NT2/D1 (cell line): ENCODE data around the gene LTBR.

Experiments
- YY1 ChIP-seq: IDR thresholded peaks from 2 replicates; pipeline ENCODE4 v1.6.1; 2011; ENCODE audit not compliant: insufficient read length, insufficient read depth
- ZNF274 ChIP-seq: IDR thresholded peaks from 2 replicates; pipeline ENCODE4 v1.6.1; 2011; ENCODE audit warnings: mild to moderate bottlenecking, low read depth, low read length

DNA sequence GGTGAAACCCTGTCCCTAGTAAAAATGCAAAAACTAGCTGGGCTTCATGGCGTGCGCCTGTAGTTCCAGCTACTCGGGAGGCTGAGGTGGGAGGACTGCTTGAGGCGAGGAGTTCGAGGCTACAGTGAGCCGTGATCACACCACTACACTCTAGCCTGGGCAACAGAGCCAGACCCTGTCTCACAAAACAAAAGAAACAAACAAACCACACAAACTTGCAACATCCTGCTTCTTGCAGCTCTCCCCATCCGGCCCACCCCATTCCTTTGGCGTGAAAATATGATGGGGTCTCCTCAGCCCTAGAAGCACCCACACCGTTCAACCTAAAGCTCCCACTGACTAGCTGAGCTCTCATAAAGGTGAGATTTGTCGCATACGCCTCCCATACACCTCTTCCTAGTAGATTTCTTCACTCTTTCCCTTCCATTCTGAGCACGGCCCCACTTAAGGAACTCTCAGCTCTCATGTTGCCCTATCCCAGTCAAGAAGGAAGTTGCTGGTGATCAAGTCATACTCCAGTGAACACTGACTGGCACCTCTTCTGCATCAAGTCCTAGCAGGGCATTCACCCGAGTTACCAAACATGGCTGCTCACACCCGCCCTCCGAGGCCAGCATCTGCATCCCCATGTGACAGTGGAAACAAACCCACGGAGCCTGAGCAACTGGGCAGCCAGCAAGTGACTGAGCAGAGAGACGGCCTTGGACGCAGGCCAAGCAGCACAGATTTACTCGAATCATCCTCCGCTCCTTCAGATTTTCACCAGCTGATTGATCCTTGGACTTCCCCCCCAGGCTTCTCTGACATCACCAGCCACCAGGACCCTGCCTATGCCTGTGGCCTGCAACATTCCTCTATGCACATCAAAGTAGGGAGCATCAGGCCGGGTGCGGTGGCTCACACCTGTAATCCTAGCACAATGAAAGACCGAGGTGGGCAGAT, 41.9 kb downstream of the LTBR start:
- TF ChIP-seq ZNF274 = no peak
- TF ChIP-seq YY1 = no peak
